ENCODE measurements around the gene SPATS2L. TPM values are rescaled to one million over a fixed set of nuclear protein-coding genes. Genes with fewer than 3 reads are reported as not detected.

SPATS2L gene
- total RNA-seq, 2 donors from 2014 or later: 9.7 to 54.4 TPM

GRCh38 chr2:200320344-200320743, 13.9 kb downstream of the SPATS2L start:
- H3K4me1 Mint-ChIP-seq: no peaks in the 10 kb centered on the region
- H3K27me3 Mint-ChIP-seq: no peaks in the 10 kb centered on the region
- no peaks in the 10 kb centered on the region for H3K36me3 Mint-ChIP-seq (ENCODE audit: low read depth)
- H3K9me3 Mint-ChIP-seq: no peaks in the 10 kb centered on the region
- H3K27ac Mint-ChIP-seq: no peak overlapping the region
- H3K4me3 Mint-ChIP-seq: no peak overlapping the region
- ATAC-seq (replicated peaks): no peak

- H3K9me3 Mint-ChIP-seq: no peaks in the 10 kb centered on the region
- H3K27me3 Mint-ChIP-seq: no peaks in the 10 kb centered on the region
- no peak overlapping the region for H3K4me3 Mint-ChIP-seq
- H3K36me3 Mint-ChIP-seq (ENCODE audit: low read depth): no peaks in the 10 kb centered on the region
- H3K27ac Mint-ChIP-seq: no peak overlapping the region
- no peak for ATAC-seq (replicated peaks)
- H3K4me1 Mint-ChIP-seq: no peaks in the 10 kb centered on the region
These were observed 14.5 kb downstream of the SPATS2L start for GRCh38 chr2:200320991-200321390.

GRCh38 chr2:200321780-200322534, 15.5 kb downstream of the SPATS2L start:
- no peaks in the 10 kb centered on the region for H3K9me3 Mint-ChIP-seq
- no peaks in the 10 kb centered on the region for H3K36me3 Mint-ChIP-seq (ENCODE audit: low read depth)
- H3K27me3 Mint-ChIP-seq: no peaks in the 10 kb centered on the region
- no peaks in the 10 kb centered on the region for H3K4me1 Mint-ChIP-seq
- no peak for ATAC-seq (replicated peaks)
- H3K27ac Mint-ChIP-seq: no peak overlapping the region
- H3K4me3 Mint-ChIP-seq: no peak overlapping the region

- Mint-ChIP-seq H3K27me3 (no peaks in the 10 kb centered on the region), H3K4me1 (no peaks in the 10 kb centered on the region), H3K27ac (no peak overlapping the region), H3K36me3 (ENCODE audit: low read depth) (no peaks in the 10 kb centered on the region), H3K4me3 (no peak overlapping the region), H3K9me3 (no peaks in the 10 kb centered on the region)
- ATAC-seq (replicated peaks): peak; percentile 46
These were observed 16.1 kb downstream of the SPATS2L start for GRCh38 chr2:200322607-200323006.

GRCh38 chr2:200324362-200324761, 17.9 kb downstream of the SPATS2L start:
- no peaks in the 10 kb centered on the region for H3K36me3 Mint-ChIP-seq (ENCODE audit: low read depth)
- H3K27ac Mint-ChIP-seq: no peak overlapping the region
- H3K4me1 Mint-ChIP-seq: no peaks in the 10 kb centered on the region
- peaks cover 4% of the 10 kb centered on the region for H3K27me3 Mint-ChIP-seq
- no peaks in the 10 kb centered on the region for H3K9me3 Mint-ChIP-seq
- no peak overlapping the region for H3K4me3 Mint-ChIP-seq
- ATAC-seq (replicated peaks): no peak

GRCh38 chr2:200329384-200329783, 22.9 kb downstream of the SPATS2L start:
- H3K4me3 Mint-ChIP-seq: no peak overlapping the region

GRCh38 chr2:200329798-200330197, 23.3 kb downstream of the SPATS2L start:
- H3K27ac Mint-ChIP-seq: no peak overlapping the region
- H3K4me1 Mint-ChIP-seq: no peaks in the 10 kb centered on the region
- H3K9me3 Mint-ChIP-seq: no peaks in the 10 kb centered on the region
- ATAC-seq (replicated peaks): no peak
- H3K27me3 Mint-ChIP-seq: peaks cover 4% of the 10 kb centered on the region
- no peaks in the 10 kb centered on the region for H3K36me3 Mint-ChIP-seq (ENCODE audit: low read depth)
- H3K4me3 Mint-ChIP-seq: no peak overlapping the region

More at GRCh38 chr2:200329384-200329783, 22.9 kb downstream of the SPATS2L start:
- Mint-ChIP-seq H3K4me1 (no peaks in the 10 kb centered on the region), H3K27ac (no peak overlapping the region), H3K27me3 (peaks cover 4% of the 10 kb centered on the region), H3K9me3 (no peaks in the 10 kb centered on the region), H3K36me3 (ENCODE audit: low read depth) (no peaks in the 10 kb centered on the region)
- no peak for ATAC-seq (replicated peaks)

GRCh38 chr2:200330351-200331060, 24.0 kb downstream of the SPATS2L start:
- Mint-ChIP-seq H3K4me3 (no peak overlapping the region), H3K27me3 (peaks cover 4% of the 10 kb centered on the region), H3K4me1 (no peaks in the 10 kb centered on the region), H3K9me3 (no peaks in the 10 kb centered on the region), H3K36me3 (ENCODE audit: low read depth) (no peaks in the 10 kb centered on the region), H3K27ac (no peak overlapping the region)
- ATAC-seq (replicated peaks): no peak

GRCh38 chr2:200331061-200331400, 24.5 kb downstream of the SPATS2L start:
- H3K4me1 Mint-ChIP-seq: no peaks in the 10 kb centered on the region
- no peaks in the 10 kb centered on the region for H3K9me3 Mint-ChIP-seq
- H3K27me3 Mint-ChIP-seq: peaks cover 4% of the 10 kb centered on the region
- no peak for ATAC-seq (replicated peaks)
- H3K27ac Mint-ChIP-seq: no peak overlapping the region
- no peak overlapping the region for H3K4me3 Mint-ChIP-seq
- no peaks in the 10 kb centered on the region for H3K36me3 Mint-ChIP-seq (ENCODE audit: low read depth)

- no peak overlapping the region for H3K27ac Mint-ChIP-seq
- no peaks in the 10 kb centered on the region for H3K36me3 Mint-ChIP-seq (ENCODE audit: low read depth)
- no peak for ATAC-seq (replicated peaks)
These were observed 29.2 kb downstream of the SPATS2L start for GRCh38 chr2:200335657-200336056.

GRCh38 chr2:200336980-200337615, 30.6 kb downstream of the SPATS2L start:
- no peaks in the 10 kb centered on the region for H3K4me1 Mint-ChIP-seq
- H3K9me3 Mint-ChIP-seq: no peaks in the 10 kb centered on the region
- no peak overlapping the region for H3K4me3 Mint-ChIP-seq
- H3K36me3 Mint-ChIP-seq (ENCODE audit: low read depth): no peaks in the 10 kb centered on the region
- ATAC-seq (replicated peaks): no peak
- no peaks in the 10 kb centered on the region for H3K27me3 Mint-ChIP-seq
- no peak overlapping the region for H3K27ac Mint-ChIP-seq

More at GRCh38 chr2:200335657-200336056, 29.2 kb downstream of the SPATS2L start:
- Mint-ChIP-seq H3K4me1 (no peaks in the 10 kb centered on the region), H3K4me3 (no peak overlapping the region), H3K27me3 (no peaks in the 10 kb centered on the region), H3K9me3 (no peaks in the 10 kb centered on the region)

GRCh38 chr2:200337621-200338020, 31.1 kb downstream of the SPATS2L start:
- H3K4me3 Mint-ChIP-seq: no peak overlapping the region
- ATAC-seq (replicated peaks): no peak
- H3K36me3 Mint-ChIP-seq (ENCODE audit: low read depth): no peaks in the 10 kb centered on the region
- H3K27me3 Mint-ChIP-seq: no peaks in the 10 kb centered on the region
- no peaks in the 10 kb centered on the region for H3K9me3 Mint-ChIP-seq
- H3K4me1 Mint-ChIP-seq: no peaks in the 10 kb centered on the region
- H3K27ac Mint-ChIP-seq: no peak overlapping the region

- no peaks in the 10 kb centered on the region for H3K36me3 Mint-ChIP-seq (ENCODE audit: low read depth)
- H3K4me1 Mint-ChIP-seq: no peaks in the 10 kb centered on the region
- ATAC-seq (replicated peaks): no peak
- no peaks in the 10 kb centered on the region for H3K27me3 Mint-ChIP-seq
- no peak overlapping the region for H3K4me3 Mint-ChIP-seq
- H3K9me3 Mint-ChIP-seq: no peaks in the 10 kb centered on the region
- no peak overlapping the region for H3K27ac Mint-ChIP-seq
These were observed 32.2 kb downstream of the SPATS2L start for GRCh38 chr2:200338692-200339091.

GRCh38 chr2:200340508-200341224, 34.2 kb downstream of the SPATS2L start:
- Mint-ChIP-seq H3K36me3 (ENCODE audit: low read depth) (no peaks in the 10 kb centered on the region), H3K27ac (no peak overlapping the region), H3K4me1 (no peaks in the 10 kb centered on the region), H3K9me3 (no peaks in the 10 kb centered on the region), H3K4me3 (no peak overlapping the region), H3K27me3 (no peaks in the 10 kb centered on the region)
- no peak for ATAC-seq (replicated peaks)
